ENCODE results near the gene SEC61A1. TPM values are rescaled to one million over a fixed set of nuclear protein-coding genes. Genes with fewer than 3 reads are reported as not detected.

SEC61A1 gene
- total RNA-seq, 1 donor from 2014 or later = 205 TPM

GRCh38 chr3:128079823-128080222, 27.6 kb downstream of the SEC61A1 start:
- Mint-ChIP-seq H3K4me3 (no peak overlapping the region), H3K36me3 (peaks cover 8% of the 10 kb centered on the region), H3K9me3 (no peaks in the 10 kb centered on the region), H3K27ac (no peak overlapping the region), H3K27me3 (ENCODE audit: low read depth) (no peaks in the 10 kb centered on the region), H3K4me1 (peaks cover 7% of the 10 kb centered on the region)
- DNase-seq (ENCODE audit: low spot score in 2 of 2, unreplicated experiment in 2 of 2) = no peak
- no peak for TF ChIP-seq CTCF (IDR thresholded peaks at IDR 0.05; ENCODE audit: unreplicated experiment)

- no peak for DNase-seq (ENCODE audit: low spot score in 2 of 2, unreplicated experiment in 2 of 2)
- Mint-ChIP-seq H3K27ac (no peak overlapping the region), H3K4me3 (no peak overlapping the region), H3K36me3 (peaks cover 12% of the 10 kb centered on the region), H3K27me3 (ENCODE audit: low read depth) (no peaks in the 10 kb centered on the region), H3K4me1 (no peaks in the 10 kb centered on the region), H3K9me3 (no peaks in the 10 kb centered on the region)
- no peak for TF ChIP-seq CTCF (IDR thresholded peaks at IDR 0.05; ENCODE audit: unreplicated experiment)
Measured at GRCh38 chr3:128080323-128081080, 28.3 kb downstream of the SEC61A1 start.

GRCh38 chr3:128081226-128081625, 29.0 kb downstream of the SEC61A1 start:
- H3K4me1 Mint-ChIP-seq = no peaks in the 10 kb centered on the region
- H3K27ac Mint-ChIP-seq = no peak overlapping the region

GRCh38 chr3:128081846-128082245, 29.6 kb downstream of the SEC61A1 start:
- Mint-ChIP-seq H3K9me3 (no peaks in the 10 kb centered on the region), H3K36me3 (peaks cover 16% of the 10 kb centered on the region), H3K27ac (no peak overlapping the region), H3K4me1 (no peaks in the 10 kb centered on the region), H3K27me3 (ENCODE audit: low read depth) (no peaks in the 10 kb centered on the region), H3K4me3 (no peak overlapping the region)
- TF ChIP-seq CTCF (IDR thresholded peaks at IDR 0.05; ENCODE audit: unreplicated experiment) = no peak
- no peak for DNase-seq (ENCODE audit: low spot score in 2 of 2, unreplicated experiment in 2 of 2)

More at GRCh38 chr3:128081226-128081625, 29.0 kb downstream of the SEC61A1 start:
- H3K36me3 Mint-ChIP-seq = peaks cover 14% of the 10 kb centered on the region
- no peak for DNase-seq (ENCODE audit: low spot score in 2 of 2, unreplicated experiment in 2 of 2)
- H3K27me3 Mint-ChIP-seq (ENCODE audit: low read depth) = no peaks in the 10 kb centered on the region
- no peaks in the 10 kb centered on the region for H3K9me3 Mint-ChIP-seq
- TF ChIP-seq CTCF (IDR thresholded peaks at IDR 0.05; ENCODE audit: unreplicated experiment) = no peak
- H3K4me3 Mint-ChIP-seq = no peak overlapping the region

- Mint-ChIP-seq H3K4me3 (no peak overlapping the region), H3K9me3 (no peaks in the 10 kb centered on the region), H3K4me1 (no peaks in the 10 kb centered on the region), H3K36me3 (peaks cover 20% of the 10 kb centered on the region), H3K27ac (no peak overlapping the region), H3K27me3 (ENCODE audit: low read depth) (no peaks in the 10 kb centered on the region)
- no peak for DNase-seq (ENCODE audit: low spot score in 2 of 2, unreplicated experiment in 2 of 2)
- TF ChIP-seq CTCF (IDR thresholded peaks at IDR 0.05; ENCODE audit: unreplicated experiment) = no peak
Measured at GRCh38 chr3:128082546-128082945, 30.3 kb downstream of the SEC61A1 start.
